Stimulated activated CD8-positive, alpha-beta memory T cell treated with anti-CD3 and anti-CD28 coated beads, Interleukin-7, amount 100 ng/mL, for 24 hours (primary cell): ENCODE results near the gene HLA-DMB.

ENCODE experiments used
- DNase-seq: peaks from one replicate; pipeline ENCODE4 v3.0.0-alpha.2; 2020; ENCODE audit warnings: low read depth

Gene HLA-DMB

DNA sequence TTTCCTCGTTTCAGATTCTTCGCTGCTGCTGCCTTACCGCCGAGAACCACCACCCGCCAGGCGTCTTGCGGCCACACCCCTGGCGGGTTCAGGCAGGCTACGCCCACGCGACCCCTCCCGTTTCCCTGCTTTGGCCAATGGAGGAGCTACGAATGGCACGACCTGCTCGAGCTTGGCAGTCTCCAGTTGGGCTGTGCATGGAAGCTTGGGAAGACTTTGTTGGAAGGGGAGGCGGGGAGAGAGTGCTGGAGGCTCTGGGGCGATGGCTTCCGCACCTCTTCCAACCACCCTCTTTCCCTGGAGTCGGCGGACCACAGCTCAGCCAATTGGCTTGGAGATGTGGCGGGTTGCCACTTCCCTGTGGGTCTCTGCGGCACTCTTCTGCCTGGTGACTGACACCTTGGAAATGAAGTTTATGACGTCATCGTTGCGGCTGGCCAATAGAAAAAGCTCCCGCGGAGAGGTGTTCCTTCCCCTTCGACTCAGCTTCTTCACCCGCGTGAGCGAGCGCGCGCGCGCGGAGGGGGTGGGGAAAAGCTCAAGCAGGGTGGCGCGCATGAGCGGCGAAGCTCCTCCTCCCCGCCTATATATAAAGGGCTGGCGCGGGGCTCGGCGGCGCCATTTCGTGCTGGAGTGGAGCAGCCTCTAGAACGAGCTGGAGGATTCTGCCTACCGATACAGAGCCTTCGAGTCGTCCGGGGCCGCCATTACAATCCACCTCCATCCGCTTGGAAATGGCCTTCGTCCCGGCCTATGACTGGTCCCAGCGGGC is 30.9 kb upstream of the HLA-DMB start:
- peak; percentile 98 for DNase-seq

DNA sequence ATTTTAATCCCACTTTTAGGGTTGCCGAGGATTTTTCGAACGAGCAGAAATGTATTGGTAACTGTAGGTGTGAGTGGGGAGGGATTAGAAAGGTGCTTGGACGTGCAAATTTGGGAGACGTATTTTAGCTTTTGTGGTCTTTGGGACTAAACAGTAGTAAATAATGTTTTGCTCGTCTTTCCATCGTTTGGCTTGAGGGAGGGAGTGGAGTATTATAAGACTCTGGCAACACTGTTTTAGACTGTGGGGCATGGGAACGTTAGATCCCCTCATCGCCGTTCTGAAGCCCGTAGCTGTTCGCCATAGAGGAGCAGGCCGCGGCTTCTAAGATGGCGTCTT is 30.4 kb upstream of the HLA-DMB start:
- no peak for DNase-seq

- peak; percentile 64 for DNase-seq
Observed at GRCh38 chr6:32970413-32971241, 29.8 kb upstream of the HLA-DMB start.

GRCh38 chr6:32969685-32970412 is 29.0 kb upstream of the HLA-DMB start:
- peak; percentile 54 for DNase-seq

GRCh38 chr6:32968867-32969684 is 28.2 kb upstream of the HLA-DMB start:
- DNase-seq: peak; percentile 48

GRCh38 chr6:32968093-32968866 is 27.5 kb upstream of the HLA-DMB start, which contains the start of gene BRD2:
BRD2 (plus strand) TSS chr6:32968594; CDS start chr6:32972899, 4,305 bp downstream.
- DNase-seq: peak; percentile 92

- no peak for DNase-seq
Observed at GRCh38 chr6:32967151-32968091, 26.6 kb upstream of the HLA-DMB start.

DNA sequence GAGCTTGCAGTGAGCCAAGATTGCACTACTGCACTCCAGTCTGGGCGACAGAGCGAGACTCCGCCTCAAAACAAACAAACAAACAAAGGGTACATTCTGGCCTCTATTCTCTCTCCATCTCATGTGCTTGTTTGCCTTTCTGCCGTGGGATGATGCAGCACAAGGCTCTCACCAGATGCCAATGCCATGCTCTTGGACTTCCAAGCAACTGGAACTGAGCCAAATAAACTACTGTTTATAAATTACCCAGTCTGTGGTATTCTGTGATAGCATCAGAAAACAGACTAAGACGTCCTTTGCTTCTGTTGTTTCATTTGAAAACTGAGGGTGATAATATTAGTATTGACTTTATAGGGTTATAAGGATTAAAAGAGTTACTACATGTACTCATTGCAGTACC is 23.9 kb upstream of the HLA-DMB start:
- DNase-seq: no peak

- no peak for DNase-seq
Observed at GRCh38 chr6:32963866-32964265, 23.0 kb upstream of the HLA-DMB start.

DNA sequence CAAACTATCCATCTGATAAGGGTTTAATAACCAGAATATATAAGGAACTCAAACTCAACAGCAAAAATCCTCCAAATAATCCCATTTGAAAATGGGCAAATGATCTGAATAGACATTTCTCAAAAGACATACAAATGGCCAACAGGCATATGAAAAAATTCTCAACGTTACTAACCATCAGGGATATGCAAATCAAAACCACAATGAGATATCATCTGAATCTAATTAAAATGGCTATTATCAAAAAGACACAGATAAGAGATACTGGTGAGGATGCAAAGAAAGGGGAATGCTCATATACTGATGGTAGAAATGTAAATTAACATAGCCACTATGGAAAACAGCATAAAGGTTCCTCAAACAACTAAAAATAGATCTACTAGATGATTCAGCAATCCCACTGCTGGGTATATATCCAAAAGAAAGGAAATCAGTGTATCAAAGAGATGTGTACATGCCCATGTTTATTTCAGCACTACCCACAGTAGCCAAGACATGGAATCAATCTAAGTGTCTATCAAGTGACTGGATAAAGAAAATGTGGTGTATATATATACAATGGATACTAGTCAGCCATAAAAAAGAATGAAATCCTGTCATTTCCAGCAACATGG is 21.5 kb upstream of the HLA-DMB start:
- DNase-seq: no peak

DNA sequence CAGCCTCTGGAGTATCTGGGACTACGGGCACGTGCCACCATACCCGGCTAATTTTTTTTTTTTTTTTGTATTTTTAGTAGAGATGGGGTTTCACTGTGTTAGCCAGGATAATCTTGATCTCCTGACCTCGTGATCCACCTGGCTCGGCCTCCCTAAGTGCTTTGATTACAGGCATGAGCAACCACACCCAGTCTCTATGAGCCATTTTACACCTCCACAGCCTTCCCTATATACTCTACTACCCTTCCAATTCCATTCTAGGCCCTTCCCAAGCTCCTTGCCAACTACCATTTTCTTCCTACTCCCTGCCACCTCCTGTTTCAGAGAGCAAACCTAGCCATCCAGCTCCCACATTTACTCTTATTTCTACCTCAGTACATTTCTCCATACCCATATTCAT is 19.7 kb upstream of the HLA-DMB start:
- no peak for DNase-seq

DNA sequence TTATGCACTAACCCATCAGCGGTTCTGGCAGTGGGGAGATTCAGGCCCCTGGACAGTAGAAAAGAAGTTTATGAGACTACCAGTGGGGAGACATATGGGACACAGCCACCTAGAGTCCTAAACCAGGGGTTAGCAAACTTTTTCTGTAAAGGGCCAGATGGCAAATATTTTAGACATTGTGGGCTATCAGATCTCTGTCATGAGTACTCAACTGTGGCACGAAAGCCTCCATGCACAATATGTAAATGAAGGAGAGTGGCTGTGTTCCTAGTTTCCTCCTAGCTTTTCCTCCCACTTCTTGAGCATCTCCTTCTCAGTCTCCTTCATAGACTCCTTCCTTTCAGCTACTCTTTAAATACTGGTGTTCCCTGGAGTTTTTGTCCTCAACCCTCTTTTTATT is 15.3 kb upstream of the HLA-DMB start:
- DNase-seq: no peak

GRCh38 chr6:32954986-32955802 is 14.4 kb upstream of the HLA-DMB start:
- DNase-seq: no peak

- DNase-seq: no peak
Observed at GRCh38 chr6:32954267-32954666, 13.4 kb upstream of the HLA-DMB start.

GRCh38 chr6:32953775-32954174 is 12.9 kb upstream of the HLA-DMB start:
- DNase-seq: no peak

- no peak for DNase-seq
Observed at GRCh38 chr6:32952817-32953739, 12.2 kb upstream of the HLA-DMB start, which contains the start of gene HLA-DMA. HLA-DMA (minus strand) TSS chr6:32953097; CDS start chr6:32953036, 61 bp downstream.

DNA sequence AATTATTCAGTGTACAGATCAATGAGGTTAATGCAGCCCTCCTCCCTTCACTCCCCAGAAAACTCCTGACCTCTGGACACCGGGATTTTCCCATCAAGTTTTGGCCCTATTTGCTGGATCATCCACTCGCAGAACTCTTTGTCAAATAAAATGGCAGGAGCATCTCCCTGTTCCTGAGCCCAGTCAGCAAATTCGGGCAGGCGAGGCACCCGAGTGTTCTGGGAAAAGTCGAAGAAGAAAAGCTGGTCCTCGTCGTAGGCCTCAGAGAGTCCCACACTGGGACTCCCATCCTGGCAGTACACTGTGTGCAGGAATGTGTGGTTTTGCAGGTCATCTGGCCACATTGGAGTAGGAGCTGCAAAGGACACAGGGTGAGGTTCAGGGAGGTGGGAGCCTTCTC is 9.6 kb upstream of the HLA-DMB start:
- no peak for DNase-seq
